Kidney (tissue), 14 donors: ENCODE data around the gene DDX20. TPM values are rescaled to one million over a fixed set of nuclear protein-coding genes. Genes with fewer than 3 reads are reported as not detected.
A peak's percentile ranks its signal among the peaks of the same experiment; 100 is the strongest.

Experiments
- DNase-seq, 5 donors: peaks; one replicate each; pipeline ENCODE4 v3.0.0-alpha.2; 2013 to 2020
- FAIRE-seq: peaks from 2 replicates; lab custom pipeline; 2012; peaks lifted over from hg19 to GRCh38; lab: Jason Lieb, UNC
- H3K27ac ChIP-seq, 2 donors: one replicate each; pipeline ENCODE4 v1.7.0; 2013; ENCODE audit warnings: low read depth in 2 of 2, low read length in 2 of 2, inconsistent platforms in 1 of 2
- H3K27me3 ChIP-seq: one replicate; pipeline ENCODE4 v1.7.1; 2013; ENCODE audit warnings: low read length, inconsistent platforms; ENCODE audit not compliant: control insufficient read depth, insufficient read depth
- H3K36me3 ChIP-seq, 3 donors: one replicate each; pipeline versions ENCODE4 v1.7.0 to v1.7.1; 2013; ENCODE audit warnings: low read length in 3 of 3, control low read depth in 1 of 3, inconsistent platforms in 1 of 3; ENCODE audit not compliant: insufficient read depth in 3 of 3, control insufficient read depth in 2 of 3
- H3K4me1 ChIP-seq, 3 donors: one replicate each; pipeline versions ENCODE4 v1.7.0 to v1.7.1; 2013; ENCODE audit warnings: low read length in 3 of 3, inconsistent platforms in 1 of 3, low read depth in 1 of 3; ENCODE audit not compliant: control insufficient read depth in 2 of 3, insufficient read depth in 2 of 3
- H3K4me3 ChIP-seq, 3 donors: one replicate each; pipeline versions ENCODE4 v1.7.0 to v1.8.1; 2013; ENCODE audit warnings: low read length in 3 of 3, control low read depth in 1 of 3, inconsistent platforms in 1 of 3
- H3K9ac ChIP-seq, 3 donors: one replicate each; pipeline versions ENCODE4 v1.7.0 to v1.7.1; 2013; ENCODE audit warnings: low read length in 3 of 3, control low read depth in 1 of 3, inconsistent platforms in 1 of 3
- H3K9me3 ChIP-seq, 3 donors: one replicate each; pipeline versions ENCODE4 v1.7.0 to v1.7.1; 2013; ENCODE audit warnings: low read length in 3 of 3, control low read depth in 1 of 3, inconsistent platforms in 1 of 3; ENCODE audit not compliant: control insufficient read depth in 2 of 3, insufficient read depth in 1 of 3
- CTCF ChIP-seq: IDR thresholded peaks from 3 replicates; pipeline ENCODE4 v1.5.1; 2012; ENCODE audit warnings: mild to moderate bottlenecking, moderate library complexity, borderline replicate concordance; ENCODE audit not compliant: insufficient read depth; ENCODE audit errors: extremely low read depth
- intact Hi-C: fragments of 100-400 bp; cut with DNase I; formaldehyde crosslinking; loops from one replicate; pipeline ENCODE4 v1.11.1; 2022
- polyA plus RNA-seq: library from polyadenylated mRNA; stranded (reverse); fragments of 350-450 nt; fragmentation: Illumina TruSeq; extraction: RNeasy Lipid Tissue Mini Kit (QIAGEN cat#74804); gene quantifications from one replicate; pipeline ENCODE4 v1.2.3, GENCODE V29; 2014; ENCODE audit warnings: low read depth, low replicate concordance; ENCODE audit not compliant: insufficient read depth
- total RNA-seq: library from RNA; stranded (reverse); fragmentation: NEBNext Ultra II Directional; extraction: Animal tissue kit (Norgen Biotek cat#: 25700); gene quantifications from one replicate; pipeline ENCODE4 v1.2.1, GENCODE V29; 2021
- donor health status: control.
- donor health status: control.
- donor health status: control.
- donor health status: control.
- donor health status: control.
- donor health status: DM: yes; HTN: yes; CAD: no.
- donor health status: Normal renal cell carcinoma (clear cell type).

Gene DDX20
- total and polyA plus RNA-seq, 2 donors from 2014 or later: 5.5 to 9.6 TPM

GRCh38 chr1:111768625-111769024, 12.9 kb downstream of the DDX20 start:
- no peak for FAIRE-seq
- peak overlapping the region in 1 of 3 donors; percentile 33 for H3K9ac ChIP-seq
- H3K9me3 ChIP-seq: no peaks in the 10 kb centered on the region
- peaks cover 0 to 6% (median 3%) of the 10 kb centered on the region in 3 donors for H3K4me1 ChIP-seq
- peak overlapping the region in 1 of 3 donors; percentile 10 for H3K4me3 ChIP-seq
- no peaks in the 10 kb centered on the region for H3K27me3 ChIP-seq
- peaks cover 0 to 18% (median 13%) of the 10 kb centered on the region in 3 donors for H3K36me3 ChIP-seq
- DNase-seq: no peak
- no peak overlapping the region for H3K27ac ChIP-seq
- TF ChIP-seq CTCF: no peak
- intact Hi-C loops: no loop called here

DNA sequence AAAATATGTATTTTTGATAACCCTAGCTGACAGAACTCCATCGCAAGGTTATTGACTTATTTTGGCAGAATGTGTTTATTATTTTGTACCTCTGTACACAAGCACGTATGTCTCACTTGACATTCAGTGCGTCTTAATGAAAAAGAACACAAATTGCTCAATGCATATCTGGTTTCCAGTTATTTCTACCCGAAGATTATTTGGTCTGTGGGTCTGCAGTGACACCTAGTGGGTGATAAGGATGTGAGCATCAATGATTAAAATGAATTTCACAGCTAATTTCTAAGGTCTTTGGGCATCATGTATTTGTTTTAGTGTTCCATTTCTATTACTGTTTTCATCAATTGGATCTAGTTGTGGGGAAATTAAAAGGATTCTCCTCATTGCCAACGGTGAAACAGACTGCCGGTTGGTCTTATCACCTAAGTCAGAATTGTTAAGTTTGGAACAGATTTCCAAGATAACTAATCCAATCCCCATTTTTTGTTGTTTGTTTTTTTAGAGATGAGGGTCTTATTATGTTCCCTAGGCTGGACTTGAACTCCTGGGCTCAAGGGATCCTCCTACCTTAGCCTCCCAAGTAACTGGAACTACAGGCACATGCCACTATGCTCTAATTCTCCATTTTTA, 13.9 kb downstream of the DDX20 start:
- DNase-seq (peak in 3 of 5 donors; percentile 34 to 86 (median 80)), FAIRE-seq (peak; percentile 93)
- peak; percentile 77 for TF ChIP-seq CTCF
- Histone ChIP-seq H3K27ac (no peak overlapping the region), H3K4me1 (peaks cover 0 to 6% (median 3%) of the 10 kb centered on the region in 3 donors), H3K9me3 (no peaks in the 10 kb centered on the region), H3K36me3 (peaks cover 0 to 12% (median 11%) of the 10 kb centered on the region in 3 donors), H3K9ac (no peak overlapping the region), H3K4me3 (peak overlapping the region in 2 of 3 donors; percentile 10), H3K27me3 (no peaks in the 10 kb centered on the region)
- intact Hi-C loops: no loop called here

DNA sequence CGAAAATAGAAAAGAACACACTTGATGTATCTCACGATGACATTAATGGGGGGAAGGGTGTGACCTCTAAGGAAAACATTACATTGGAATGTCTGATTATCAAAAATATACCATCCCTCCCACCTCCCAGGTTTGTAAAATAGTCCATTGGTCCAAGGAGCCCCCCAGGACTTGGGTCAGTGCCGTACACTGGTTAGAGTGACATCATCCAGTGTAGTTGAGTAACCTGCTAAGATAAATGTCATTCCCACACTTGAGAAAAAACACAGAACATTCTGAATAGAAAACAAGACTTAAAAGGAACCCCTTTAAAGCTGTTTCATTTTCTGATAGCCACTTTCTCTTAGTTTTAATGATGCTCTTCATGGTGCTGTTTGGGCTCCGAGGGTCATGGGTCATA, 15.2 kb downstream of the DDX20 start:
- Histone ChIP-seq H3K4me3 (no peak overlapping the region), H3K9me3 (no peaks in the 10 kb centered on the region), H3K27me3 (no peaks in the 10 kb centered on the region), H3K36me3 (peaks cover 0 to 9% (median 4%) of the 10 kb centered on the region in 3 donors), H3K4me1 (peaks cover 0 to 6% (median 3%) of the 10 kb centered on the region in 3 donors), H3K9ac (no peak overlapping the region), H3K27ac (no peak overlapping the region)
- FAIRE-seq (no peak), DNase-seq (no peak)
- TF ChIP-seq CTCF: no peak
- intact Hi-C loops: no loop called here
